H1 (cell line): ENCODE measurements around the gene OTUD4. TPM values are rescaled to one million over a fixed set of nuclear protein-coding genes. Genes with fewer than 3 reads are reported as not detected.

Source experiments
- CTCF ChIA-PET: fragments of 300-600 bp; sonication (Branson Sonifier 250); formaldehyde crosslinking; loops from one replicate; lab custom pipeline; 2021; ENCODE audit not compliant: partially characterized antibody; lab: Charles Lee
- POLR2A ChIA-PET: fragments of 300-600 bp; sonication (Branson Sonifier 250); formaldehyde crosslinking; loops from one replicate; lab custom pipeline; 2021; ENCODE audit warnings: inconsistent platforms; ENCODE audit not compliant: partially characterized antibody; lab: Charles Lee
- DNase-seq, 2 experiments: peaks; one replicate each; pipeline versions ENCODE4 v3.0.0 to v3.0.0-alpha.2; 2010 to 2022; ENCODE audit warnings: low spot score in 2 of 2, low read depth in 1 of 2, mixed read lengths in 1 of 2
- FAIRE-seq: peaks from 2 replicates; lab custom pipeline; 2011; peaks lifted over from hg19 to GRCh38; lab: Jason Lieb, UNC
- H2AFZ ChIP-seq: 2 replicates; pipeline ENCODE4 v1.8.1; 2012; ENCODE audit warnings: low read length, inconsistent platforms
- H2AK5ac ChIP-seq: 2 replicates; pipeline ENCODE4 v1.6.1; 2013; ENCODE audit warnings: low read depth, low read length
- H2BK120ac ChIP-seq: replicated peaks from 2 replicates; pipeline ENCODE3; 2013; ENCODE audit warnings: low read depth, low read length, inconsistent platforms
- H2BK12ac ChIP-seq: 2 replicates; pipeline ENCODE4 v1.6.1; 2013; ENCODE audit warnings: low read depth, low read length
- H2BK15ac ChIP-seq: 2 replicates; pipeline ENCODE4 v1.6.1; 2013; ENCODE audit warnings: low read length
- H2BK20ac ChIP-seq: 2 replicates; pipeline ENCODE4 v1.6.1; 2013; ENCODE audit warnings: low read length
- H2BK5ac ChIP-seq: 2 replicates; pipeline ENCODE4 v1.6.1; 2013; ENCODE audit warnings: low read depth, low read length
- H3K14ac ChIP-seq: 2 replicates; pipeline ENCODE4 v1.6.1; 2013; ENCODE audit warnings: inconsistent platforms; ENCODE audit not compliant: insufficient read length
- H3K18ac ChIP-seq: 2 replicates; pipeline ENCODE4 v1.6.1; 2013; ENCODE audit warnings: low read length; ENCODE audit errors: extremely low read depth
- H3K23ac ChIP-seq: 2 replicates; pipeline ENCODE4 v1.6.1; 2013; ENCODE audit warnings: inconsistent platforms; ENCODE audit not compliant: insufficient read length
- H3K23me2 ChIP-seq: 2 replicates; pipeline ENCODE4 v1.6.1; 2013; ENCODE audit warnings: low read depth, low read length
- H3K27ac ChIP-seq: 2 replicates; pipeline ENCODE4 v1.6.1; 2011; ENCODE audit warnings: low read depth, low read length, inconsistent platforms
- H3K27me3 ChIP-seq, 4 experiments: replicated peaks in 1 of 4; 1 replicate in 1 of 4; 2 replicates in 3 of 4; pipeline versions ENCODE4 v1.6.1 to v1.8.1; 2011 to 2013; ENCODE audit warnings: low read length in 3 of 4, mild to moderate bottlenecking in 3 of 4, inconsistent platforms in 2 of 4, mixed read lengths in 2 of 4, moderate library complexity in 1 of 4; ENCODE audit not compliant: control insufficient read depth in 3 of 4, insufficient read depth in 3 of 4; ENCODE audit errors: extremely low read depth in 1 of 4
- H3K36me3 ChIP-seq, 4 experiments: 2 replicates each; pipeline versions ENCODE4 v1.6.1 to v1.8.1; 2011 to 2013; ENCODE audit warnings: mild to moderate bottlenecking in 4 of 4, low read length in 3 of 4, moderate library complexity in 2 of 4, control low read depth in 1 of 4, inconsistent platforms in 1 of 4; ENCODE audit not compliant: insufficient read depth in 4 of 4, control insufficient read depth in 2 of 4
- H3K4ac ChIP-seq: replicated peaks from 2 replicates; pipeline ENCODE3; 2013; ENCODE audit warnings: low read length, low read depth, mixed read lengths, inconsistent platforms; ENCODE audit not compliant: insufficient read length
- H3K4me1 ChIP-seq, 4 experiments: replicated peaks in 1 of 4; 1 replicate in 1 of 4; 2 replicates in 3 of 4; pipeline versions ENCODE4 v1.6.1 to v1.8.1; 2011 to 2013; ENCODE audit warnings: low read length in 3 of 4, inconsistent platforms in 2 of 4, mixed read lengths in 1 of 4; ENCODE audit not compliant: insufficient read depth in 4 of 4, control insufficient read depth in 3 of 4
- H3K4me2 ChIP-seq, 2 experiments: 2 replicates each; pipeline versions ENCODE4 v1.6.1 to v1.8.1; 2011 to 2013; ENCODE audit warnings: low read depth in 2 of 2, low read length in 2 of 2, control low read depth in 1 of 2, inconsistent platforms in 1 of 2, mild to moderate bottlenecking in 1 of 2; ENCODE audit not compliant: insufficient read depth in 1 of 2
- H3K4me3 ChIP-seq, 4 experiments: fragments of 200-600, 300-600 bp in 1 of 4; sonication (generic), shearing (Covaris generic), sonication (Bioruptor Twin) in 1 of 4; 2 replicates each; pipeline versions ENCODE4 v1.5.1 to v1.8.1; 2011 to 2016; ENCODE audit warnings: low read length in 4 of 4, low read depth in 3 of 4, control low read depth in 2 of 4, inconsistent platforms in 2 of 4, mild to moderate bottlenecking in 2 of 4, mixed read lengths in 1 of 4, moderate library complexity in 1 of 4; ENCODE audit not compliant: insufficient read depth in 2 of 4; ENCODE audit errors: extremely low read depth in 1 of 4
- H3K56ac ChIP-seq: replicated peaks from 2 replicates; pipeline ENCODE3; 2013; ENCODE audit warnings: low read depth, mild to moderate bottlenecking, mixed read lengths, low read length, inconsistent platforms; ENCODE audit not compliant: insufficient read length
- H3K79me1 ChIP-seq: 2 replicates; pipeline ENCODE4 v1.6.1; 2013; ENCODE audit warnings: low read depth, low read length, control low read depth
- H3K79me2 ChIP-seq, 2 experiments: 2 replicates each; pipeline versions ENCODE4 v1.6.1 to v1.8.1; 2012 to 2013; ENCODE audit warnings: low read length in 2 of 2, mild to moderate bottlenecking in 2 of 2, inconsistent platforms in 1 of 2; ENCODE audit not compliant: insufficient read depth in 2 of 2, control insufficient read depth in 1 of 2
- H3K9ac ChIP-seq, 4 experiments: replicated peaks in 1 of 4; 1 replicate in 1 of 4; 2 replicates in 3 of 4; pipeline versions ENCODE4 v1.6.1 to v1.8.1; 2011 to 2013; ENCODE audit warnings: low read depth in 3 of 4, low read length in 3 of 4, control low read depth in 2 of 4, mild to moderate bottlenecking in 2 of 4, moderate library complexity in 2 of 4, inconsistent platforms in 1 of 4; ENCODE audit errors: extremely low read depth in 1 of 4
- H3K9me3 ChIP-seq, 2 experiments: 2 replicates each; pipeline versions ENCODE4 v1.6.1 to v1.8.1; 2012 to 2013; ENCODE audit warnings: mild to moderate bottlenecking in 2 of 2, moderate library complexity in 2 of 2, control low read depth in 1 of 2, inconsistent platforms in 1 of 2, low read depth in 1 of 2, low read length in 1 of 2, mixed read lengths in 1 of 2; ENCODE audit not compliant: insufficient read depth in 2 of 2
- H4K20me1 ChIP-seq, 2 experiments: replicated peaks in 1 of 2; 2 replicates each; pipeline versions ENCODE3 to v1.8.1; 2011 to 2013; ENCODE audit warnings: inconsistent platforms in 2 of 2, low read length in 2 of 2, mild to moderate bottlenecking in 1 of 2; ENCODE audit not compliant: insufficient read depth in 2 of 2, control insufficient read depth in 1 of 2
- H4K5ac ChIP-seq: 2 replicates; pipeline ENCODE4 v1.6.1; 2013; ENCODE audit warnings: low read length, low read depth, mixed read lengths, inconsistent platforms; ENCODE audit not compliant: insufficient read length
- H4K8ac ChIP-seq: 2 replicates; pipeline ENCODE4 v1.8.0; 2013; ENCODE audit warnings: mild to moderate bottlenecking, moderate library complexity, low read length, inconsistent platforms; ENCODE audit not compliant: insufficient read depth; ENCODE audit errors: extremely low read depth
- H4K91ac ChIP-seq: replicated peaks from 2 replicates; pipeline ENCODE3; 2013; ENCODE audit warnings: low read length, mixed read lengths, inconsistent platforms; ENCODE audit not compliant: insufficient read length
- CREB1 ChIP-seq: IDR thresholded peaks from 2 replicates; pipeline ENCODE4 v1.6.1; 2012; ENCODE audit warnings: inconsistent platforms
- FOSL1 ChIP-seq: IDR thresholded peaks from 2 replicates; pipeline ENCODE4 v1.6.1; 2011; ENCODE audit warnings: mild to moderate bottlenecking, low read depth, low read length, moderate library complexity; ENCODE audit not compliant: insufficient read depth
- JUND ChIP-seq: IDR thresholded peaks from 2 replicates; pipeline ENCODE4 v1.6.1; 2011; ENCODE audit warnings: mild to moderate bottlenecking, improper control_type of control experiment, low read length
- RAD21 ChIP-seq, 2 experiments: IDR thresholded peaks in 1 of 2; conservative IDR thresholded peaks in 1 of 2; 2 replicates each; pipeline ENCODE4 v1.6.1; 2011; ENCODE audit warnings: low read depth in 2 of 2, low read length in 2 of 2, improper control_type of control experiment in 1 of 2, inconsistent platforms in 1 of 2, mild to moderate bottlenecking in 1 of 2, moderate library complexity in 1 of 2
- RXRA ChIP-seq: IDR thresholded peaks from 2 replicates; pipeline ENCODE4 v1.6.1; 2011; ENCODE audit warnings: low read depth, mild to moderate bottlenecking, low read length, moderate library complexity; ENCODE audit not compliant: insufficient read depth
- YY1 ChIP-seq: IDR thresholded peaks from 2 replicates; pipeline ENCODE4 v1.6.1; 2011; ENCODE audit warnings: low read depth, mild to moderate bottlenecking, low read length
- WGBS, 2 experiments: shearing (Covaris generic) in 1 of 2; methylation state at CpG; one replicate each; pipeline versions ENCODE4 v1.1.6 to v1.1.7; 2013 to 2015; ENCODE audit warnings: low lambda C conversion rate in 2 of 2, mixed read lengths in 2 of 2, inconsistent platforms in 1 of 2, low coverage in 1 of 2, missing lambda C conversion rate in 1 of 2; ENCODE audit not compliant: insufficient replicate concordance in 2 of 2, insufficient coverage in 1 of 2, insufficient read length in 1 of 2; ENCODE audit errors: extremely low coverage in 1 of 2, missing lambda C conversion rate in 1 of 2; 5-methylcytosine and 5-hydroxymethylcytosine counted together
- polyA plus RNA-seq, 7 experiments: library from polyadenylated mRNA; depleted of rRNA in 3 of 7; stranded (reverse) in 5 of 7; unstranded in 2 of 7; fragments of >200 nt in 5 of 7; fragments of 200-250 nt in 2 of 7; gene quantifications; 1 replicate in 5 of 7; 2 replicates in 1 of 7; 4 replicates in 1 of 7; pipeline versions ENCODE4 v1.2.1 to v1.2.3, GENCODE V29; 2011 to 2013; ENCODE audit warnings: missing spikeins in 2 of 7, mixed read lengths in 2 of 7
- total RNA-seq: library from RNA; stranded (reverse); fragmentation: NEBNext Ultra II Directional; extraction: Animal tissue kit (Norgen Biotek cat#: 25700); gene quantifications from 2 replicates; pipeline ENCODE4 v1.2.1, GENCODE V29; 2021
- TF ChIP-seq, protein P1 (sequence below): IDR thresholded peaks from 2 replicates; pipeline ENCODE4 v1.6.1; 2011; ENCODE audit warnings: low read depth, mild to moderate bottlenecking, low read length; ENCODE audit not compliant: insufficient read depth

The OTUD4 gene
- total and polyA plus RNA-seq, 2 of the 8 experiments (the other 6 are each of a cell fraction or from before 2014, with no cell fraction given) = 17.4 to 57.0 TPM

DNA sequence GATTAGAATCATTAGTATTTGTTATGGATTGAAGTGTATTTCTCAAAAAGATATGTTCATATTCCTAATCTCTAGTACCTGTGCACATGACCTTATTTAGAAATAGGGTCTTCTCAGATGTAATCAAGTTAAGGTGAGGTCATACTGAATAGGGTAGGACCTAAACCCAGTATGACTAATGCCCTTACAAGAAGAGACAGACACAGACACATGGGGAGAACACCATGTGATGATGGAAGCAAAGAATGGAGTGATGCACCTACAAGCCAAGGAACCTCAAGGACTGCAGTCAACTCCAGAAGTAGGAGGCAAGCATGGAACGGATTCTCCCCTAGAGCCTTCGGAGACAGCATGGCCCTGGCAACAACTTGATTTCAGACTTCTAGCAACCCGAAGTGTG, 31.4 kb downstream of the OTUD4 start:
- no peak overlapping the region for H2AFZ ChIP-seq
- H3K4me1 ChIP-seq = no peaks in the 10 kb centered on the region
- ChIA-PET POLR2A (no interaction called here), CTCF (no interaction called here)
- H4K5ac ChIP-seq = no peak overlapping the region
- no peak overlapping the region for H4K8ac ChIP-seq
- no peak overlapping the region for H2BK15ac ChIP-seq
- H3K9ac ChIP-seq = no peak overlapping the region
- H2BK120ac ChIP-seq = no peak overlapping the region
- peaks cover 16 to 90% (median 45%) of the 10 kb centered on the region in 4 experiments for H3K36me3 ChIP-seq
- no peak overlapping the region for H2AK5ac ChIP-seq
- H2BK12ac ChIP-seq = no peak overlapping the region
- no peak overlapping the region for H3K4me2 ChIP-seq
- FAIRE-seq (no peak), DNase-seq (no peak)
- H3K56ac ChIP-seq = no peak overlapping the region
- no peaks in the 10 kb centered on the region for H3K79me2 ChIP-seq
- 95% methylated on average over 3 of the region's 3 CpGs; no CpG with 5 or more reads in 1 of the 2 experiments for WGBS, 2 experiments
- H3K18ac ChIP-seq = no peak overlapping the region
- H3K4me3 ChIP-seq = no peak overlapping the region
- H2BK20ac ChIP-seq = no peak overlapping the region
- no peaks in the 10 kb centered on the region for H3K79me1 ChIP-seq
- no peaks in the 10 kb centered on the region for H3K9me3 ChIP-seq
- H4K91ac ChIP-seq = no peak overlapping the region
- no peak overlapping the region for H3K4ac ChIP-seq
- H3K23me2 ChIP-seq = no peaks in the 10 kb centered on the region
- no peak overlapping the region for H3K23ac ChIP-seq
- H4K20me1 ChIP-seq = peaks cover 3% of the 10 kb centered on the region in 2 experiments
- no peaks in the 10 kb centered on the region for H3K27me3 ChIP-seq
- no peak overlapping the region for H3K14ac ChIP-seq
- no peak overlapping the region for H2BK5ac ChIP-seq
- H3K27ac ChIP-seq = no peak overlapping the region
- no peak for TF ChIP-seq RXRA
- TF ChIP-seq, protein P1, sequence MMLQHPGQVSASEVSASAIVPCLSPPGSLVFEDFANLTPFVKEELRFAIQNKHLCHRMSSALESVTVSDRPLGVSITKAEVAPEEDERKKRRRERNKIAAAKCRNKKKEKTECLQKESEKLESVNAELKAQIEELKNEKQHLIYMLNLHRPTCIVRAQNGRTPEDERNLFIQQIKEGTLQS = no peak
- TF ChIP-seq FOSL1 = no peak
- no peak for TF ChIP-seq JUND
- no peak for TF ChIP-seq YY1
- TF ChIP-seq RAD21 (IDR thresholded peaks at IDR 0.05 in 1 of 2, conservative IDR thresholded peaks at IDR 0.05 in 1 of 2; ENCODE audit: low read depth in 2 of 2, low read length in 2 of 2) = no peak
- TF ChIP-seq CREB1 = no peak
